H9 (cell line): ENCODE data around the gene GNL1. TPM values are rescaled to one million over a fixed set of nuclear protein-coding genes. Genes with fewer than 3 reads are reported as not detected.
"Not testable (repeated sequence)": the region's sequence is repeated elsewhere in the genome, so short reads cannot be mapped to it uniquely, and the experiment has no call there.

Experiments used
- DNase-seq: peaks from one replicate; pipeline ENCODE4 v3.0.0-alpha.2; 2017
- H2AFZ ChIP-seq: one replicate; pipeline ENCODE4 v1.6.1; 2013; ENCODE audit warnings: mild to moderate bottlenecking, low read length, control low read depth, moderate library complexity
- H2AK5ac ChIP-seq: 2 replicates; pipeline ENCODE4 v1.6.1; 2013; ENCODE audit warnings: low read length, control low read depth, mixed read lengths; ENCODE audit not compliant: insufficient read length
- H2BK120ac ChIP-seq: one replicate; pipeline ENCODE4 v1.6.1; 2013; ENCODE audit warnings: low read depth, mild to moderate bottlenecking, low read length, control low read depth, inconsistent platforms; ENCODE audit not compliant: poor library complexity, severe bottlenecking
- H2BK12ac ChIP-seq: 2 replicates; pipeline ENCODE4 v1.6.1; 2013; ENCODE audit warnings: low read length, control low read depth, mixed read lengths, low read depth; ENCODE audit not compliant: insufficient read length
- H2BK15ac ChIP-seq: 2 replicates; pipeline ENCODE4 v1.6.1; 2013; ENCODE audit warnings: low read depth, low read length, control low read depth
- H2BK20ac ChIP-seq: one replicate; pipeline ENCODE4 v1.6.1; 2013; ENCODE audit warnings: low read depth, mild to moderate bottlenecking, low read length, control low read depth, inconsistent platforms; ENCODE audit not compliant: poor library complexity, severe bottlenecking
- H2BK5ac ChIP-seq: 2 replicates; pipeline ENCODE4 v1.6.1; 2013; ENCODE audit warnings: low read length, control low read depth, mixed read lengths; ENCODE audit not compliant: insufficient read length
- H3K14ac ChIP-seq: 2 replicates; pipeline ENCODE4 v1.6.1; 2013; ENCODE audit warnings: low read length, control low read depth; ENCODE audit not compliant: insufficient read depth
- H3K18ac ChIP-seq: 2 replicates; pipeline ENCODE4 v1.6.1; 2013; ENCODE audit warnings: low read depth, mild to moderate bottlenecking, mixed read lengths, low read length, control low read depth; ENCODE audit not compliant: insufficient read length
- H3K23ac ChIP-seq: 2 replicates; pipeline ENCODE4 v1.6.1; 2013; ENCODE audit warnings: low read length, control low read depth, mixed read lengths, low read depth; ENCODE audit not compliant: insufficient read length
- H3K23me2 ChIP-seq: 2 replicates; pipeline ENCODE4 v1.6.1; 2013; ENCODE audit warnings: low read depth, mild to moderate bottlenecking, mixed read lengths, low read length, control low read depth; ENCODE audit not compliant: insufficient read length, poor library complexity, severe bottlenecking
- H3K27ac ChIP-seq: 2 replicates; pipeline ENCODE4 v1.5.1; 2013; ENCODE audit warnings: low read length, control low read depth, mixed read lengths, low read depth; ENCODE audit not compliant: insufficient read length
- H3K27me3 ChIP-seq: 2 replicates; pipeline ENCODE4 v1.6.1; 2013; ENCODE audit warnings: low read length, control low read depth, inconsistent platforms; ENCODE audit not compliant: insufficient read depth
- H3K4ac ChIP-seq: 2 replicates; pipeline ENCODE4 v1.6.1; 2013; ENCODE audit warnings: low read depth, mild to moderate bottlenecking, control low read depth, inconsistent platforms, low read length, moderate library complexity
- H3K4me1 ChIP-seq: 2 replicates; pipeline ENCODE4 v1.6.1; 2013; ENCODE audit warnings: low read length, control low read depth, inconsistent platforms; ENCODE audit not compliant: insufficient read depth
- H3K4me2 ChIP-seq: 2 replicates; pipeline ENCODE4 v1.6.1; 2013; ENCODE audit warnings: low read length, control low read depth, mixed read lengths; ENCODE audit not compliant: insufficient read length, insufficient read depth
- H3K56ac ChIP-seq: 2 replicates; pipeline ENCODE4 v1.6.1; 2013; ENCODE audit warnings: low read depth, mild to moderate bottlenecking, mixed read lengths, low read length, control low read depth; ENCODE audit not compliant: insufficient read length
- H3K79me1 ChIP-seq: 2 replicates; pipeline ENCODE4 v1.6.1; 2013; ENCODE audit warnings: low read depth, mild to moderate bottlenecking, moderate library complexity, low read length, control low read depth, inconsistent platforms; ENCODE audit not compliant: insufficient read depth, poor library complexity, severe bottlenecking
- H3K79me2 ChIP-seq: 2 replicates; pipeline ENCODE4 v1.6.1; 2013; ENCODE audit warnings: low read length, control low read depth, inconsistent platforms; ENCODE audit not compliant: insufficient read depth
- H3K9ac ChIP-seq: 2 replicates; pipeline ENCODE4 v1.6.1; 2013; ENCODE audit warnings: low read length, control low read depth, mixed read lengths; ENCODE audit not compliant: insufficient read length; ENCODE audit errors: extremely low read depth
- H3K9me3 ChIP-seq: one replicate; pipeline ENCODE4 v1.6.1; 2013; ENCODE audit warnings: low read depth, low read length, inconsistent platforms; ENCODE audit not compliant: control insufficient read depth
- H3T11ph ChIP-seq: one replicate; pipeline ENCODE4 v1.6.1; 2013; ENCODE audit warnings: mild to moderate bottlenecking, low read length, control low read depth, inconsistent platforms
- H4K20me1 ChIP-seq: one replicate; pipeline ENCODE4 v1.6.1; 2013; ENCODE audit not compliant: control insufficient read depth, insufficient read length, insufficient read depth
- H4K5ac ChIP-seq: 2 replicates; pipeline ENCODE4 v1.6.1; 2013; ENCODE audit warnings: low read depth, mild to moderate bottlenecking, mixed read lengths, low read length, control low read depth; ENCODE audit not compliant: insufficient read length
- H4K8ac ChIP-seq: replicated peaks from 2 replicates; pipeline ENCODE4 v1.6.1; 2013; ENCODE audit warnings: low read length, control low read depth, mixed read lengths, low read depth; ENCODE audit not compliant: insufficient read length
- H4K91ac ChIP-seq: 2 replicates; pipeline ENCODE4 v1.6.1; 2013; ENCODE audit warnings: low read depth, mild to moderate bottlenecking, moderate library complexity, mixed read lengths, low read length, control low read depth; ENCODE audit not compliant: insufficient read length
- H3K27ac Mint-ChIP-seq, 3 experiments: 2 replicates in 2 of 3; 3 replicates in 1 of 3; pipeline ENCODE4 v1.8.0; 2020 to 2021; ENCODE audit warnings: mixed read lengths in 3 of 3, mild to moderate bottlenecking in 1 of 3, moderate library complexity in 1 of 3
- H3K27me3 Mint-ChIP-seq: 2 replicates; pipeline ENCODE4 v1.8.0; 2021; ENCODE audit warnings: low read depth, mild to moderate bottlenecking, moderate library complexity, mixed read lengths
- H3K36me3 Mint-ChIP-seq, 3 experiments: 2 replicates in 2 of 3; 3 replicates in 1 of 3; pipeline ENCODE4 v1.8.0; 2020 to 2021; ENCODE audit warnings: low read depth in 3 of 3, mixed read lengths in 3 of 3; ENCODE audit not compliant: insufficient read depth in 1 of 3
- H3K4me1 Mint-ChIP-seq, 2 experiments: 2 replicates each; pipeline ENCODE4 v1.8.0; 2020; ENCODE audit warnings: mixed read lengths in 2 of 2
- H3K4me3 Mint-ChIP-seq, 2 experiments: 2 replicates in 1 of 2; 3 replicates in 1 of 2; pipeline ENCODE4 v1.8.0; 2020 to 2021; ENCODE audit warnings: mild to moderate bottlenecking in 2 of 2, mixed read lengths in 2 of 2, moderate library complexity in 1 of 2
- H3K9me3 Mint-ChIP-seq, 2 experiments: 2 replicates in 1 of 2; 3 replicates in 1 of 2; pipeline ENCODE4 v1.8.0; 2020; ENCODE audit warnings: mild to moderate bottlenecking in 2 of 2, mixed read lengths in 2 of 2, moderate library complexity in 1 of 2
- WGBS: extraction: QIAGEN DNeasy Blood & Tissue Kit; methylation state at CpG from one replicate; pipeline ENCODE4 v1.1.7; 2013; ENCODE audit warnings: missing lambda C conversion rate, low lambda C conversion rate, mixed read lengths; ENCODE audit not compliant: insufficient read length; ENCODE audit errors: extremely low coverage; 5-methylcytosine and 5-hydroxymethylcytosine counted together
- total RNA-seq: library from RNA; stranded (reverse); gene quantifications from 2 replicates; pipeline ENCODE4 v1.2.1, GENCODE V29; 2021
- TF ChIP-seq, protein P1 (sequence below): fragments of 200-600 bp; sonication (generic); conservative IDR thresholded peaks from 3 replicates; pipeline ENCODE4 v1.8.0; 2021; ENCODE audit warnings: antibody characterized with exemption, mild to moderate bottlenecking

The GNL1 gene
- total RNA-seq, 1 experiment from 2014 or later, result 83.5 TPM

DNA sequence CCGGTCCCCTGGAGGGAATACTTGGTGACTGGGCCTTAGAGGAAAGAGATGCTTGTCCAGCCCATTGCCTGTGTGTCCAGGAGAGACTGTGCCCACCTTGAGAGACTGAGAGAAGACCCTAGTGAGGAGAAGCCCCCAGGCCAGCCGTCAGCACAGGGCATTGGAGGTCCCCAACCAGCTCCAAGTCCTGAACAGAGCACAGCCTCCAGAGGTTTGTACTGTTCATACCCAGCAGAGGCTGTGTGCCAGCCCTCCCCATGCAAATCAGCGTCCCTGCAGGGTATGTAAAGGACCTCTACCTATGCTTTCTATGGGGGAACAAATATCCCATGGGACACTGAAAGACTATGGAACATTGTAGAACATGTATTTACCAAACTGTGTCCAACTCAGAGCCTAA lies 58.6 kb downstream of the GNL1 start:
- Mint-ChIP-seq H3K4me1 (peaks cover 4% of the 10 kb centered on the region in 2 experiments; a peak in 2 of 4 replicates), H3K36me3 (peaks cover 0 to under 1% (median under 1%) of the 10 kb centered on the region in 3 experiments; a peak in 4 of 7 replicates), H3K9me3 (peaks cover 5 to 14% of the 10 kb centered on the region in 2 experiments), H3K4me3 (no peak overlapping the region), H3K27me3 (peaks cover 2% of the 10 kb centered on the region; the same call in 1 of the 2 replicates), H3K27ac (no peak overlapping the region)
- H2AFZ ChIP-seq, result no peak overlapping the region
- no peak for DNase-seq
- no peak overlapping the region for H3K14ac ChIP-seq
- H2BK20ac ChIP-seq, result no peak overlapping the region
- no peak overlapping the region for H3K18ac ChIP-seq
- H2AK5ac ChIP-seq, result no peak overlapping the region
- H4K5ac ChIP-seq, result no peak overlapping the region
- no peaks in the 10 kb centered on the region for H3K23me2 ChIP-seq
- H2BK15ac ChIP-seq, result no peak overlapping the region
- no peak overlapping the region for H3K27ac ChIP-seq
- H2BK12ac ChIP-seq, result no peak overlapping the region
- H3K4me2 ChIP-seq, result no peak overlapping the region
- no peaks in the 10 kb centered on the region for H4K20me1 ChIP-seq
- no peak overlapping the region for H4K8ac ChIP-seq
- H3K79me1 ChIP-seq, result no peaks in the 10 kb centered on the region
- no peaks in the 10 kb centered on the region for H3K27me3 ChIP-seq
- no peak overlapping the region for H2BK5ac ChIP-seq
- no peaks in the 10 kb centered on the region for H3K4me1 ChIP-seq
- H2BK120ac ChIP-seq, result no peak overlapping the region
- H3K79me2 ChIP-seq, result no peaks in the 10 kb centered on the region
- H3K4ac ChIP-seq, result no peak overlapping the region
- no peak overlapping the region for H3T11ph ChIP-seq
- no CpG with 5 or more reads among the region's 3 CpGs for WGBS
- no peaks in the 10 kb centered on the region for H3K9me3 ChIP-seq
- H3K23ac ChIP-seq, result no peak overlapping the region
- H4K91ac ChIP-seq, result no peak overlapping the region
- no peak overlapping the region for H3K9ac ChIP-seq
- no peak overlapping the region for H3K56ac ChIP-seq
- TF ChIP-seq, protein P1, sequence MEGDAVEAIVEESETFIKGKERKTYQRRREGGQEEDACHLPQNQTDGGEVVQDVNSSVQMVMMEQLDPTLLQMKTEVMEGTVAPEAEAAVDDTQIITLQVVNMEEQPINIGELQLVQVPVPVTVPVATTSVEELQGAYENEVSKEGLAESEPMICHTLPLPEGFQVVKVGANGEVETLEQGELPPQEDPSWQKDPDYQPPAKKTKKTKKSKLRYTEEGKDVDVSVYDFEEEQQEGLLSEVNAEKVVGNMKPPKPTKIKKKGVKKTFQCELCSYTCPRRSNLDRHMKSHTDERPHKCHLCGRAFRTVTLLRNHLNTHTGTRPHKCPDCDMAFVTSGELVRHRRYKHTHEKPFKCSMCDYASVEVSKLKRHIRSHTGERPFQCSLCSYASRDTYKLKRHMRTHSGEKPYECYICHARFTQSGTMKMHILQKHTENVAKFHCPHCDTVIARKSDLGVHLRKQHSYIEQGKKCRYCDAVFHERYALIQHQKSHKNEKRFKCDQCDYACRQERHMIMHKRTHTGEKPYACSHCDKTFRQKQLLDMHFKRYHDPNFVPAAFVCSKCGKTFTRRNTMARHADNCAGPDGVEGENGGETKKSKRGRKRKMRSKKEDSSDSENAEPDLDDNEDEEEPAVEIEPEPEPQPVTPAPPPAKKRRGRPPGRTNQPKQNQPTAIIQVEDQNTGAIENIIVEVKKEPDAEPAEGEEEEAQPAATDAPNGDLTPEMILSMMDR, result no peak

DNA sequence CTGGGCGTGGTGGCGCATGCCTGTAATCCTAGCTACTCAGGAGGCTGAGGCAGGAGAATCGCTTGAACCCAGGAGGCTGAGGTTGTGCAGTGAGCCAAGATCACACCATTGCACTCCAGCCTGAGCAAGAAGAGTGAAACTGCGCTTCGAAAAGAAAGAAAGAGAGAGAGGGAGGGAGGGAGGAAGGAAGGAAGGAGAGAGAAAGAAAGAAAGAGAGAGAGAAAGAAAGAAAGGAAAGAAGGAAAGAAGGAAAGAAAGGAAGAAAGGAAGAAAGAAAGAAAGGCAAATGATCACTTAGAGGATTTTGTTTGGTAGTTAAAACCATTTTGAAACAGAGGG lies 59.1 kb downstream of the GNL1 start:
- not testable (repeated sequence) for H3K9ac ChIP-seq, H3K27me3 Mint-ChIP-seq, H3K4ac ChIP-seq, H3K9me3 ChIP-seq, H4K91ac ChIP-seq, H3K27ac ChIP-seq, H3K27ac Mint-ChIP-seq, H3K14ac ChIP-seq, H3K36me3 Mint-ChIP-seq, H2AFZ ChIP-seq, H3K23ac ChIP-seq, H3K18ac ChIP-seq, H3K4me1 ChIP-seq, H2BK5ac ChIP-seq, H3K4me1 Mint-ChIP-seq, H3T11ph ChIP-seq, DNase-seq, H3K27me3 ChIP-seq, H4K20me1 ChIP-seq, H3K56ac ChIP-seq, H3K79me2 ChIP-seq, H3K23me2 ChIP-seq, H4K5ac ChIP-seq, H2BK12ac ChIP-seq, H2BK15ac ChIP-seq, H2BK120ac ChIP-seq, H2BK20ac ChIP-seq, H3K4me3 Mint-ChIP-seq, H3K4me2 ChIP-seq, H2AK5ac ChIP-seq, H3K79me1 ChIP-seq, H4K8ac ChIP-seq
- peaks cover 5 to 14% of the 10 kb centered on the region in 2 experiments for H3K9me3 Mint-ChIP-seq
- no CpG with 5 or more reads among the region's 5 CpGs for WGBS
